Hippocampal formation (tissue), 2 donors: Measurements from ENCODE around the gene BCAT1.
A peak's percentile ranks its signal among the peaks of the same experiment; 100 is the strongest.

Source experiments
- DNase-seq, 2 donors: peaks; one replicate each; lab custom pipeline; 2025; lab: John Stamatoyannopoulos, UW

Gene BCAT1

GRCh38 chr12:24948757-24949722 is at the start of gene BCAT1:
Gene BCAT1, minus strand, starts transcription at chr12:24949101. Its CDS starts 169 bp downstream, at chr12:24948932.
- peak; percentile 4 to 44 for DNase-seq

- no peak for DNase-seq
Measured at GRCh38 chr12:24997970-24998582, 49.2 kb upstream of the BCAT1 start.

GRCh38 chr12:24997496-24997895 is 48.6 kb upstream of the BCAT1 start:
- DNase-seq = no peak

GRCh38 chr12:24996820-24997219 is 47.9 kb upstream of the BCAT1 start:
- no peak for DNase-seq

GRCh38 chr12:24996102-24996797 is 47.3 kb upstream of the BCAT1 start:
- DNase-seq = no peak

GRCh38 chr12:24993793-24994192 is 44.9 kb upstream of the BCAT1 start:
- no peak for DNase-seq

- DNase-seq = peak in 1 of 2 donors; percentile 73
Measured at GRCh38 chr12:24991209-24992049, 42.5 kb upstream of the BCAT1 start.

- no peak for DNase-seq
Measured at GRCh38 chr12:24989216-24989615, 40.3 kb upstream of the BCAT1 start.

- no peak for DNase-seq
Measured at GRCh38 chr12:24982250-24982649, 33.3 kb upstream of the BCAT1 start.

- no peak for DNase-seq
Measured at GRCh38 chr12:24979976-24980730, 31.3 kb upstream of the BCAT1 start.

- no peak for DNase-seq
Measured at GRCh38 chr12:24979329-24979728, 30.4 kb upstream of the BCAT1 start.

GRCh38 chr12:24977711-24978110 is 28.8 kb upstream of the BCAT1 start:
- DNase-seq = no peak

GRCh38 chr12:24977060-24977459 is 28.2 kb upstream of the BCAT1 start:
- no peak for DNase-seq

GRCh38 chr12:24975425-24975824 is 26.5 kb upstream of the BCAT1 start:
- no peak for DNase-seq

GRCh38 chr12:24974216-24974615 is 25.3 kb upstream of the BCAT1 start:
- DNase-seq = no peak

GRCh38 chr12:24972078-24972477 is 23.2 kb upstream of the BCAT1 start:
- DNase-seq = no peak

- no peak for DNase-seq
Measured at GRCh38 chr12:24970177-24970576, 21.3 kb upstream of the BCAT1 start.

- no peak for DNase-seq
Measured at GRCh38 chr12:24966951-24967564, 18.2 kb upstream of the BCAT1 start.

- no peak for DNase-seq
Measured at GRCh38 chr12:24964342-24964741, 15.4 kb upstream of the BCAT1 start.

- DNase-seq = no peak
Measured at GRCh38 chr12:24960222-24960855, 11.4 kb upstream of the BCAT1 start.
